ENCODE data around the gene MAX. TPM values are rescaled to one million over a fixed set of nuclear protein-coding genes. Genes with fewer than 3 reads are reported as not detected.

The MAX gene
- polyA plus RNA-seq, 4 donors, result 42.9 to 127 (median 71.0) TPM

- Histone ChIP-seq H3K27ac (ENCODE audit: low read depth in 1 of 3, low read length in 2 of 3) (no peak overlapping the region), H3K27me3 (ENCODE audit: control insufficient read depth in 3 of 3, insufficient read depth in 3 of 3, low read length in 3 of 3) (no peaks in the 10 kb centered on the region), H3K4me3 (ENCODE audit: low read depth in 1 of 3, low read length in 3 of 3) (no peak overlapping the region), H3K9me3 (ENCODE audit: control insufficient read depth in 2 of 2, insufficient read depth in 1 of 2, low read depth in 1 of 2, low read length in 1 of 2) (no peaks in the 10 kb centered on the region), H3K36me3 (ENCODE audit: control insufficient read depth in 3 of 3, insufficient read depth in 2 of 3, low read depth in 1 of 3, low read length in 3 of 3) (peaks cover 2 to 50% (median 3%) of the 10 kb centered on the region in 3 donors), H3K4me1 (ENCODE audit: control insufficient read depth in 3 of 3, insufficient read depth in 2 of 3, low read depth in 1 of 3, low read length in 2 of 3) (peaks cover 0 to 2% (median 0%) of the 10 kb centered on the region in 3 donors)
- WGBS, 3 donors, result 89 to 94% (median 91%) methylated on average over 12 of the region's 12 CpGs
- no peak for DNase-seq
- no peak for FAIRE-seq
Observed at GRCh38 chr14:65043893-65044595, 58.3 kb downstream of the MAX start.

- H3K36me3 ChIP-seq (ENCODE audit: control insufficient read depth in 3 of 3, insufficient read depth in 2 of 3, low read depth in 1 of 3, low read length in 3 of 3), result peaks cover 2 to 49% (median 3%) of the 10 kb centered on the region in 3 donors
- FAIRE-seq (no peak), DNase-seq (no peak)
- H3K4me3 ChIP-seq (ENCODE audit: low read depth in 1 of 3, low read length in 3 of 3), result no peak overlapping the region
- H3K4me1 ChIP-seq (ENCODE audit: control insufficient read depth in 3 of 3, insufficient read depth in 2 of 3, low read depth in 1 of 3, low read length in 2 of 3), result peaks cover 0 to 2% (median 0%) of the 10 kb centered on the region in 3 donors
- no peak overlapping the region for H3K27ac ChIP-seq (ENCODE audit: low read depth in 1 of 3, low read length in 2 of 3)
- H3K9me3 ChIP-seq (ENCODE audit: control insufficient read depth in 2 of 2, insufficient read depth in 1 of 2, low read depth in 1 of 2, low read length in 1 of 2), result no peaks in the 10 kb centered on the region
- WGBS, 3 donors, result 85 to 89% (median 85%) methylated on average over 8 of the region's 8 CpGs
- no peaks in the 10 kb centered on the region for H3K27me3 ChIP-seq (ENCODE audit: control insufficient read depth in 3 of 3, insufficient read depth in 3 of 3, low read length in 3 of 3)
Observed at GRCh38 chr14:65042731-65043372, 59.5 kb downstream of the MAX start.

- H3K27ac ChIP-seq (ENCODE audit: low read depth in 1 of 3, low read length in 2 of 3), result no peak overlapping the region
- H3K9me3 ChIP-seq (ENCODE audit: control insufficient read depth in 2 of 2, insufficient read depth in 1 of 2, low read depth in 1 of 2, low read length in 1 of 2), result no peaks in the 10 kb centered on the region
- peaks cover 2 to 51% (median 3%) of the 10 kb centered on the region in 3 donors for H3K36me3 ChIP-seq (ENCODE audit: control insufficient read depth in 3 of 3, insufficient read depth in 2 of 3, low read depth in 1 of 3, low read length in 3 of 3)
- no peak for FAIRE-seq
- H3K27me3 ChIP-seq (ENCODE audit: control insufficient read depth in 3 of 3, insufficient read depth in 3 of 3, low read length in 3 of 3), result no peaks in the 10 kb centered on the region
- 85 to 96% (median 95%) methylated on average over 3 of the region's 3 CpGs for WGBS, 3 donors
- no peak for DNase-seq
- H3K4me3 ChIP-seq (ENCODE audit: low read depth in 1 of 3, low read length in 3 of 3), result no peak overlapping the region
- H3K4me1 ChIP-seq (ENCODE audit: control insufficient read depth in 3 of 3, insufficient read depth in 2 of 3, low read depth in 1 of 3, low read length in 2 of 3), result no peaks in the 10 kb centered on the region
Observed at GRCh38 chr14:65042296-65042695, 60.0 kb downstream of the MAX start.

GRCh38 chr14:65041434-65041915 lies 60.8 kb downstream of the MAX start:
- peaks cover 2 to 54% (median 3%) of the 10 kb centered on the region in 3 donors for H3K36me3 ChIP-seq (ENCODE audit: control insufficient read depth in 3 of 3, insufficient read depth in 2 of 3, low read depth in 1 of 3, low read length in 3 of 3)
- H3K9me3 ChIP-seq (ENCODE audit: control insufficient read depth in 2 of 2, insufficient read depth in 1 of 2, low read depth in 1 of 2, low read length in 1 of 2), result no peaks in the 10 kb centered on the region
- no peak overlapping the region for H3K4me3 ChIP-seq (ENCODE audit: low read depth in 1 of 3, low read length in 3 of 3)
- 91 to 95% (median 92%) methylated on average over 7 of the region's 7 CpGs for WGBS, 3 donors
- H3K27ac ChIP-seq (ENCODE audit: low read depth in 1 of 3, low read length in 2 of 3), result no peak overlapping the region
- no peaks in the 10 kb centered on the region for H3K4me1 ChIP-seq (ENCODE audit: control insufficient read depth in 3 of 3, insufficient read depth in 2 of 3, low read depth in 1 of 3, low read length in 2 of 3)
- no peaks in the 10 kb centered on the region for H3K27me3 ChIP-seq (ENCODE audit: control insufficient read depth in 3 of 3, insufficient read depth in 3 of 3, low read length in 3 of 3)
- DNase-seq, result no peak
- FAIRE-seq, result no peak

GRCh38 chr14:65040666-65041433 lies 61.5 kb downstream of the MAX start:
- H3K9me3 ChIP-seq (ENCODE audit: control insufficient read depth in 2 of 2, insufficient read depth in 1 of 2, low read depth in 1 of 2, low read length in 1 of 2), result no peaks in the 10 kb centered on the region
- 87 to 91% (median 89%) methylated on average over 9 of the region's 9 CpGs for WGBS, 3 donors
- peaks cover 2 to 54% (median 3%) of the 10 kb centered on the region in 3 donors for H3K36me3 ChIP-seq (ENCODE audit: control insufficient read depth in 3 of 3, insufficient read depth in 2 of 3, low read depth in 1 of 3, low read length in 3 of 3)
- no peaks in the 10 kb centered on the region for H3K4me1 ChIP-seq (ENCODE audit: control insufficient read depth in 3 of 3, insufficient read depth in 2 of 3, low read depth in 1 of 3, low read length in 2 of 3)
- no peak for DNase-seq
- no peak overlapping the region for H3K27ac ChIP-seq (ENCODE audit: low read depth in 1 of 3, low read length in 2 of 3)
- no peak for FAIRE-seq
- no peaks in the 10 kb centered on the region for H3K27me3 ChIP-seq (ENCODE audit: control insufficient read depth in 3 of 3, insufficient read depth in 3 of 3, low read length in 3 of 3)
- H3K4me3 ChIP-seq (ENCODE audit: low read depth in 1 of 3, low read length in 3 of 3), result no peak overlapping the region

- Histone ChIP-seq H3K36me3 (ENCODE audit: control insufficient read depth in 3 of 3, insufficient read depth in 2 of 3, low read depth in 1 of 3, low read length in 3 of 3) (peaks cover 0 to 50% (median 3%) of the 10 kb centered on the region in 3 donors), H3K27ac (ENCODE audit: low read depth in 1 of 3, low read length in 2 of 3) (no peak overlapping the region), H3K4me1 (ENCODE audit: control insufficient read depth in 3 of 3, insufficient read depth in 2 of 3, low read depth in 1 of 3, low read length in 2 of 3) (no peaks in the 10 kb centered on the region), H3K4me3 (ENCODE audit: low read depth in 1 of 3, low read length in 3 of 3) (no peak overlapping the region), H3K9me3 (ENCODE audit: control insufficient read depth in 2 of 2, insufficient read depth in 1 of 2, low read depth in 1 of 2, low read length in 1 of 2) (no peaks in the 10 kb centered on the region), H3K27me3 (ENCODE audit: control insufficient read depth in 3 of 3, insufficient read depth in 3 of 3, low read length in 3 of 3) (no peaks in the 10 kb centered on the region)
- no peak for FAIRE-seq
- 96 to 97% (median 96%) methylated on average over 2 of the region's 2 CpGs for WGBS, 3 donors
- no peak for DNase-seq
Observed at GRCh38 chr14:65038966-65039365, 63.4 kb downstream of the MAX start.

GRCh38 chr14:65035049-65035448 lies 67.3 kb downstream of the MAX start:
- Histone ChIP-seq H3K9me3 (ENCODE audit: control insufficient read depth in 2 of 2, insufficient read depth in 1 of 2, low read depth in 1 of 2, low read length in 1 of 2) (no peaks in the 10 kb centered on the region), H3K36me3 (ENCODE audit: control insufficient read depth in 3 of 3, insufficient read depth in 2 of 3, low read depth in 1 of 3, low read length in 3 of 3) (peaks cover 0 to 48% (median 0%) of the 10 kb centered on the region in 3 donors), H3K27me3 (ENCODE audit: control insufficient read depth in 3 of 3, insufficient read depth in 3 of 3, low read length in 3 of 3) (no peaks in the 10 kb centered on the region), H3K4me1 (ENCODE audit: control insufficient read depth in 3 of 3, insufficient read depth in 2 of 3, low read depth in 1 of 3, low read length in 2 of 3) (no peaks in the 10 kb centered on the region), H3K4me3 (ENCODE audit: low read depth in 1 of 3, low read length in 3 of 3) (no peak overlapping the region), H3K27ac (ENCODE audit: low read depth in 1 of 3, low read length in 2 of 3) (no peak overlapping the region)
- FAIRE-seq, result no peak
- DNase-seq, result no peak
- WGBS, 3 donors, result 50 to 77% (median 76%) methylated on average over 4 of the region's 4 CpGs

- Histone ChIP-seq H3K27me3 (ENCODE audit: control insufficient read depth in 3 of 3, insufficient read depth in 3 of 3, low read length in 3 of 3) (no peaks in the 10 kb centered on the region), H3K36me3 (ENCODE audit: control insufficient read depth in 3 of 3, insufficient read depth in 2 of 3, low read depth in 1 of 3, low read length in 3 of 3) (peaks cover 0 to 45% (median 0%) of the 10 kb centered on the region in 3 donors), H3K9me3 (ENCODE audit: control insufficient read depth in 2 of 2, insufficient read depth in 1 of 2, low read depth in 1 of 2, low read length in 1 of 2) (no peaks in the 10 kb centered on the region), H3K27ac (ENCODE audit: low read depth in 1 of 3, low read length in 2 of 3) (no peak overlapping the region), H3K4me3 (ENCODE audit: low read depth in 1 of 3, low read length in 3 of 3) (no peak overlapping the region), H3K4me1 (ENCODE audit: control insufficient read depth in 3 of 3, insufficient read depth in 2 of 3, low read depth in 1 of 3, low read length in 2 of 3) (peaks cover 0 to 3% (median 0%) of the 10 kb centered on the region in 3 donors)
- DNase-seq (no peak), FAIRE-seq (no peak)
- WGBS, 3 donors, result 93 to 97% (median 95%) methylated on average over 4 of the region's 4 CpGs
Observed at GRCh38 chr14:65034021-65034420, 68.3 kb downstream of the MAX start.
